Muscle of leg (tissue), 16 donors: Measurements from ENCODE around the gene C3orf70. TPM values are rescaled to one million over a fixed set of nuclear protein-coding genes. Genes with fewer than 3 reads are reported as not detected.

Experiments
- DNase-seq: peaks from one replicate; pipeline ENCODE4 v3.0.0; 2013
- H3K27ac ChIP-seq: one replicate; pipeline ENCODE4 v1.5.1; 2013; ENCODE audit warnings: mild to moderate bottlenecking, low read length, control low read depth
- H3K27me3 ChIP-seq: one replicate; pipeline ENCODE4 v1.6.1; 2013; ENCODE audit warnings: low read length; ENCODE audit not compliant: control insufficient read depth, insufficient read depth
- H3K36me3 ChIP-seq: one replicate; pipeline ENCODE4 v1.6.1; 2013; ENCODE audit warnings: low read length; ENCODE audit not compliant: control insufficient read depth, insufficient read depth
- H3K4me1 ChIP-seq: one replicate; pipeline ENCODE4 v1.6.1; 2013; ENCODE audit warnings: low read length; ENCODE audit not compliant: control insufficient read depth, insufficient read depth
- H3K4me3 ChIP-seq: one replicate; pipeline ENCODE4 v1.5.1; 2013; ENCODE audit warnings: low read length, control low read depth
- H3K9me3 ChIP-seq: replicated peaks from 2 replicates; pipeline ENCODE4 v1.6.1; 2013; ENCODE audit warnings: low read depth, low read length; ENCODE audit not compliant: control insufficient read depth
- WGBS: methylation state at CpG from one replicate; pipeline ENCODE4 v1.1.5; 2013; ENCODE audit warnings: missing lambda C conversion rate; ENCODE audit not compliant: insufficient coverage; 5-methylcytosine and 5-hydroxymethylcytosine counted together
- long read RNA-seq, 11 donors: transcript quantifications; one replicate each; lab custom pipeline, GENCODE V29; 2026
- polyA plus RNA-seq, 8 donors: library from polyadenylated mRNA; unstranded; fragments of 120-200 nt; gene quantifications; one replicate each; pipeline versions ENCODE4 v1.2.1 to v1.2.3, GENCODE V29; 2013; ENCODE audit warnings: inconsistent platforms in 1 of 8, low replicate concordance in 1 of 8; ENCODE audit not compliant: insufficient read length in 8 of 8, insufficient read depth in 1 of 8
- total RNA-seq: library from RNA; stranded (reverse); fragments of 120-200 nt; gene quantifications from one replicate; pipeline ENCODE4 v1.2.4, GENCODE V29; 2013

C3orf70 gene
- total RNA-seq (4.8 TPM), polyA plus RNA-seq (1 to 10 TPM; 3.0 to 7.9 (median 4.4) TPM)
- long read RNA-seq, donor 1, full-length matches to known transcripts = 1 of 1 reads
- long read RNA-seq, donor 1, partial matches to known transcripts = 0 of 1 reads
- long read RNA-seq, donor 1, other reads (novel, unspliced or antisense) = 0 of 1 reads
- long read RNA-seq, donor 2 = 0 reads
- long read RNA-seq, donor 3, full-length matches to known transcripts = 1 of 1 reads
- long read RNA-seq, donor 3, partial matches to known transcripts = 0 of 1 reads
- long read RNA-seq, donor 3, other reads (novel, unspliced or antisense) = 0 of 1 reads
- long read RNA-seq, donor 4 = 0 reads
- long read RNA-seq, donor 5, full-length matches to known transcripts = 3 of 3 reads
- long read RNA-seq, donor 5, partial matches to known transcripts = 0 of 3 reads
- long read RNA-seq, donor 5, other reads (novel, unspliced or antisense) = 0 of 3 reads
- long read RNA-seq, donor 6, full-length matches to known transcripts = 4 of 4 reads
- long read RNA-seq, donor 6, partial matches to known transcripts = 0 of 4 reads
- long read RNA-seq, donor 6, other reads (novel, unspliced or antisense) = 0 of 4 reads
- long read RNA-seq, donor 7, full-length matches to known transcripts = 2 of 2 reads
- long read RNA-seq, donor 7, partial matches to known transcripts = 0 of 2 reads
- long read RNA-seq, donor 7, other reads (novel, unspliced or antisense) = 0 of 2 reads
- long read RNA-seq, donor 8 = 0 reads
- long read RNA-seq, donor 9 = 0 reads
- long read RNA-seq, donor 10, full-length matches to known transcripts = 4 of 4 reads
- long read RNA-seq, donor 10, partial matches to known transcripts = 0 of 4 reads
- long read RNA-seq, donor 10, other reads (novel, unspliced or antisense) = 0 of 4 reads
- long read RNA-seq, donor 11 = 0 reads

DNA sequence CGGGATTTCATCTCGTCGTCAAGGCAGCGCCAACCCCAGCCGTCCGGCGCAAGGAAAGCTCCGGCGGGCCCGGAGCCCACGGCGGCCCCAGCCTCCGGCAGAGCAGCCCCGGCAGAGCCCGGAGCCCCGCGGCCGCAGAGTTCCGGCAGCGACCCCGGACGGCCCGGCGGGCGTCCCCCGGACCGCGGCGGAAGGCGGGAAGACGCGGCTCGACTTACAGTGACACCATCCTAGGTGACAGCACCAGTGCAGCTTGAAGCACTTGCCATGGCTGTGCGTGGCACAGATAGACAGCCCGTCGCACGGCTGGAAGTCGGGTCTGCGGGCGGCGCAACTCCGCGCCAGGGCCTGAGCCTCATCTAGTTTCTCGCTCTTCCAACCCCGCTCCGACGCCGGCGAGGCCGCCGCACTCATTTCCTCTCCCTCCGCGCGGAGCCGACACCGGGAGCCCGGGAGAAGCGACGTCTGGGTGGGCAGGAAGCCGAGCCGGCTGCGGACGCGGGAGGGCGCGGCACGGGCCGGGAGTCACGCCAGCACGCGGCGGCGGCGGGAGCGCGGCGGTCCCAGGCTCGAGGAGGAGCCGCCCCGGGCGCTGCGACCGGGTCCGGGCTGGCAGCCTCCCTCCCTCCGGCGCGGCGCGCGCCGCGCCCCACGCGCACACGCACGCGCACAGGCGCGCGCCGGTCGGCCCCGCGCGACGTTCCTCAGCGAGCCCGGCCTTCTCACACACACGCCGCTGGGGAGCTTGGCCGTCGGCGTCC lies at the start of gene C3orf70:
C3orf70 (minus strand) TSS at position 651 of the 761 bp plus-strand sequence; CDS start at position 414, 237 bp downstream.
- under 1% methylated on average over 113 of the region's 113 CpGs for WGBS
- Histone ChIP-seq H3K4me1 (peaks cover 12% of the 10 kb centered on the region), H3K36me3 (no peaks in the 10 kb centered on the region), H3K27ac (peak within 1 kb of the TSS; percentile 86), H3K27me3 (peaks cover 5% of the 10 kb centered on the region), H3K4me3 (peak within 1 kb of the TSS; percentile 78), H3K9me3 (no peaks in the 10 kb centered on the region)
- DNase-seq = peak; percentile 85

DNA sequence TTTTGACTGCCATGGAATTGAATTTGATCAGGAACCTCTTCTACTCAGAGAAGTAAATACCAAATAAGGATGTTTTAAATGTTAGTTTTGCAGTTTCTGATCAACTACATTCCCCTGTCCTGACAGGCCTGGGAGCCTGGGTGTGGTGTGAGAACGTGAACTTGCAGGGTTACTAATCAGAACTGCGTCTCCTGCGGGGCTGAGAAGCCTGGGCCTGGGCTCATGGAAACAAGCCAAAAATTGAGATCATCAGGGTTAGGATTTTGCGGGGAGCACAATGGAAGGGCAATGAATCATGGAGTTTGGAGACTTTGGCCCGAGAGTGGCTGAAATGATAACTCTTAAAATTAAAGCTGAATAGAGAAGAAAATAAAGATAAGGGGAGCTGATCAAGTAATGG lies 47.8 kb upstream of the C3orf70 start:
- Histone ChIP-seq H3K27ac (no peak overlapping the region), H3K4me3 (no peak overlapping the region), H3K27me3 (no peaks in the 10 kb centered on the region), H3K9me3 (no peaks in the 10 kb centered on the region), H3K36me3 (no peaks in the 10 kb centered on the region), H3K4me1 (no peaks in the 10 kb centered on the region)
- WGBS = 46% methylated on average over 5 of the region's 5 CpGs
- DNase-seq = no peak

- Histone ChIP-seq H3K4me3 (no peak overlapping the region), H3K27me3 (no peaks in the 10 kb centered on the region), H3K36me3 (no peaks in the 10 kb centered on the region), H3K27ac (no peak overlapping the region), H3K4me1 (no peaks in the 10 kb centered on the region), H3K9me3 (no peaks in the 10 kb centered on the region)
- 69% methylated on average over 3 of the region's 5 CpGs for WGBS
- DNase-seq = no peak
Measured at GRCh38 chr3:185199671-185200070, 46.8 kb upstream of the C3orf70 start.

DNA sequence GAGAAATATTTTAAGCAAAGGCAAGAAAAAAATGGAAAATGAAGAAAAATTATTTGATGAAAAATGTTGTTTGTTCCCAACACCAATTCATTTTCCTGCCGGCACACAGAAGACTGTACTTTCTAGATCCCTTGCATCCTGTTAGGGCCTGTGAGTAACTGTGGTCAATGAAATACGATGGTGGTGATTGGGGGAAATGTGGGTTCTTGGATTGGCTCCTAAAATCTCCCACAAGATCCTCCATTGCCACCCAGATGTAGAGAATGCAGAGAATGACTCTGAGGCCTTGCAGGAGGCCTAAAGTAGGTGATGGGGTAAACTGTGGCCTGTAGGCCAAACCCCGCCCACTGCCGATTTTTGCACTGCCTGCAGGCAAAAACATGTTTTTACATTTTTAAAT lies 46.3 kb upstream of the C3orf70 start:
- Histone ChIP-seq H3K36me3 (no peaks in the 10 kb centered on the region), H3K27me3 (no peaks in the 10 kb centered on the region), H3K9me3 (no peaks in the 10 kb centered on the region), H3K4me3 (no peak overlapping the region), H3K27ac (no peak overlapping the region), H3K4me1 (no peaks in the 10 kb centered on the region)
- WGBS = no CpG with 5 or more reads among the region's 4 CpGs
- DNase-seq = no peak

DNA sequence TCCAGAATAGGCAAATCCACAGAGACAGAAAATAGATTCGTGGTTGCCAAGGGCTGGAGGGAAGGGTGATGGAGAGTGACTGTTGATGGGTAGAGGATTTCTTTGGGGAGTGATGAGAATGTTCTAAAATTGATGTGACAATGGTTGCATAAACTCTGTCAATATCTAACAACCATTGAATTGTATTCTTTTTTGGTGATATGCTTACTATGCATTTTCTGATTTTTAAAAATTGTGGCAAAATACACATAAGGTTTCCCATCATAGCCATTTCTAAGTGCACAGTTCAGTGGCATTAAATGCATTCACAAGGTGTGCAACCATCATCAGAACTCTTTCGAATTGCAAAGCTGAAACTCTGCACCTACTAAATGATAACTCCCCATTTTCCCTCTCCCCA lies 44.2 kb upstream of the C3orf70 start:
- no peak for DNase-seq
- Histone ChIP-seq H3K27ac (no peak overlapping the region), H3K4me3 (no peak overlapping the region), H3K9me3 (no peaks in the 10 kb centered on the region), H3K4me1 (no peaks in the 10 kb centered on the region), H3K27me3 (no peaks in the 10 kb centered on the region), H3K36me3 (no peaks in the 10 kb centered on the region)
- WGBS = 90% methylated on average over 1 of the region's 2 CpGs

GRCh38 chr3:185195652-185196051 lies 42.8 kb upstream of the C3orf70 start:
- Histone ChIP-seq H3K9me3 (no peaks in the 10 kb centered on the region), H3K27ac (no peak overlapping the region), H3K36me3 (no peaks in the 10 kb centered on the region), H3K4me1 (no peaks in the 10 kb centered on the region), H3K4me3 (no peak overlapping the region), H3K27me3 (no peaks in the 10 kb centered on the region)
- WGBS = no CpG with 5 or more reads among the region's 4 CpGs
- DNase-seq = no peak

DNA sequence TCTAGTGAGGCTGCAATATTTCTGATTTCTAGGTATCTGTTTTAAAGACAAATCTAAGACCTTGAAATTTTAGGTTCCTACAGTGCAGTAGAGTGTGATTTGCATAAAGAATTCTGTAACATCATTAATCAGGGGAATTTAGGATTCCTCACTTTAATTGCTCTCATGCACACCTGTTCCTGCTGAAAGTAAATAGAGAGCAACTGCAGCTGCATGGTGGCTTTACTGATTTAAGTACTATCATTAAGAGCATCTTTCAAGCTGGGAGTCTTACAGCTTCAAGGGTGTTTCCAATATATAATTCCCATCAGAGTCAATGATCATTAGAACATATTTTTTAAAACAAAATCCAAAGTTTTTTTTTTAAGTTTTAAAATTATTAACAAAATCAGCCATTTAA lies 36.0 kb upstream of the C3orf70 start:
- Histone ChIP-seq H3K27ac (no peak overlapping the region), H3K4me3 (no peak overlapping the region), H3K4me1 (no peaks in the 10 kb centered on the region), H3K27me3 (no peaks in the 10 kb centered on the region), H3K36me3 (no peaks in the 10 kb centered on the region), H3K9me3 (no peaks in the 10 kb centered on the region)
- DNase-seq = no peak

GRCh38 chr3:185187391-185187790 lies 34.5 kb upstream of the C3orf70 start:
- no peak overlapping the region for H3K4me3 ChIP-seq
- H3K27ac ChIP-seq = no peak overlapping the region
- H3K9me3 ChIP-seq = no peaks in the 10 kb centered on the region
- no peaks in the 10 kb centered on the region for H3K27me3 ChIP-seq
- WGBS = no CpG with 5 or more reads among the region's 2 CpGs
- no peaks in the 10 kb centered on the region for H3K36me3 ChIP-seq
- H3K4me1 ChIP-seq = no peaks in the 10 kb centered on the region
- DNase-seq = no peak

DNA sequence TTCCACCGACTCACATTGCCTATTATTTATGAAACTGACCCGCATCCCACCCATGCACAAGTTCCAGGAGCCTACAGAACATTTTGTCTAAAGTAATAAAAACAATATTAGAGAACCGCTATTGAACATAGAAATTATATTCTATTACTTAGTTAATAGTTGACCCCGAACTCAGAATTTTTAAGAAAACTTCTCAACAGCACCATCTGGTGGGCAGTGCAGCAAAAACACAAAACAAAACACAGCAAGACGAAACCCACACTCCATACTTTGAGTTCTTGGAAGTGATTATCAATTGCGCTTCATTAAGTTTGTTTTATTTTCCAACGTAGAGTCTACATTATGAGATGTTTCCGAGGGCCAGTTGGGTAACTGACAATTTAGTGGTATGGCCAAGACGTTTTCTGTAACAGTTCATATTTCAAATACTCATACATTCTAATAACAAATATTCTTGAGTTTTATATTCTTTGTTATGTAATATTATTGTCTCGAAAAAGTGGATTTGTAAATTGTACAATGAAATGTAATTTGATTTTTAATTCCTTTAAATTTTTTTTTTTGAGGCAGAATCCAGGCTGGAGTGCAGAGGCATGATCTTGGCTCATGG lies 24.0 kb upstream of the C3orf70 start:
- no peaks in the 10 kb centered on the region for H3K36me3 ChIP-seq
- peak; percentile 69 for DNase-seq
- no peaks in the 10 kb centered on the region for H3K9me3 ChIP-seq
- peaks cover 8% of the 10 kb centered on the region for H3K4me1 ChIP-seq
- no peak overlapping the region for H3K4me3 ChIP-seq
- no CpG with 5 or more reads among the region's 10 CpGs for WGBS
- H3K27ac ChIP-seq = no peak overlapping the region
- H3K27me3 ChIP-seq = peaks cover 2% of the 10 kb centered on the region
